ENCODE measurements around the gene GNMT.
"Not testable (repeated sequence)": the region's sequence is repeated elsewhere in the genome, so short reads cannot be mapped to it uniquely, and the experiment has no call there.

GNMT gene

DNA sequence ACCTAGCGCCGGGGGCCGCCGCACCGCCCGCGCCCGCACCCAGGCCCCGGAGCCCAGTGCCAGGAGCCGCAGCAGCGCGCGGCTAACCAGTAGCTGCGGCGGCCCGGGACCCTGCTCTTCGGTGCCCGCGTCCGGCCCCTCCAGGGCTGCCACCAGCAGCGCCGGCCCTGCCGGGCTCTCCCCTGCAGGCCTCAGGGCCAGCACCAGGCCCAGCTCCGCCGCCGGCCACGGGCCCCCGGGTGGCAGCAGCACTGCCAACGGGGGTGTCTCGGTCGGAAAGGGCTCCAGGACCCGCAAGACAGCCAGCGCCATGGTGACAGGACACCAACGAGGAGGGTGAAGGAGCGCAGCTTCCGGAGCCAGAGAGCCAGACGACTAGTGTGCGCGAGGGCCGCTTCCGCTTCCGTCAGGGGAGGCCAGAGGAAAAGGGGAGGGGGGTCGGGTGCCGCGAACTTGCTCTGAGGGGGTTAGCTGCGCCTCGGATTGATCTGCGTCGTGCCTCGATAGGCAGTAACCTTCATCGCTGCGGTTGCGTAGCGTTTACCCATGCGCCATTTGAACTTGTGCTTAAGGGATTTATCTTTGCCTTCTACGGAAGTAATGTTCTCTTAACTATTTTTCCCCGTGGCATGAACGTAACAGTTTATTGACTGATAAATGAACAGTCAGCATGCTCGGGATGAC is 18.4 kb downstream of the GNMT start, which contains the start of gene PEX6:
Gene PEX6 (minus strand): TSS at position 343 of the 684 bp plus-strand sequence. CDS start 31 bp downstream, at position 312.
- peak; percentile 86 for DNase-seq

GRCh38 chr6:42979523-42980177 is 19.1 kb downstream of the GNMT start:
- no peak for DNase-seq

DNA sequence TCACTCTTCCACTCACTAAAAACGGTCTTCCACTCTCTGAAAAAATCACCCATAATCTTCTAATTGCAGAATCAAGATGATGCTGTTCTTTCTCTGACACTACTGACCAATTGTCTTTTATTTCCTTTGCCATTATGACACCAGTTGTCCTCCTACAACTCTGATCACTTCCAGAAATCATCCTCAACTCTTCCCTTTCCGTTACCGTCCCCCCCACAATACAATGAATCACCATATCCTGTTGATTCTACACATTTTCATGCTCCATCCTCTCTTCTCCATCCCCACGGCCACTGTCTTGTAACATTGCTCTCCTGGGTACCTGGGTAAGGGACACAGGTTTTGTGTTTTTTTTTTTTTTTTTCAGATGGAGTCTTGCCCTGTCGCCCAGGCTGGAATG is 21.3 kb downstream of the GNMT start:
- DNase-seq, result no peak

GRCh38 chr6:42984001-42984923 is 23.7 kb downstream of the GNMT start, which contains the start of gene PPP2R5D:
Gene PPP2R5D (plus strand): TSS chr6:42984570. CDS start chr6:42984678, 108 bp downstream.
- peak; percentile 98 for DNase-seq

- no peak for DNase-seq
Measured at GRCh38 chr6:42984924-42985475, 24.4 kb downstream of the GNMT start.

DNA sequence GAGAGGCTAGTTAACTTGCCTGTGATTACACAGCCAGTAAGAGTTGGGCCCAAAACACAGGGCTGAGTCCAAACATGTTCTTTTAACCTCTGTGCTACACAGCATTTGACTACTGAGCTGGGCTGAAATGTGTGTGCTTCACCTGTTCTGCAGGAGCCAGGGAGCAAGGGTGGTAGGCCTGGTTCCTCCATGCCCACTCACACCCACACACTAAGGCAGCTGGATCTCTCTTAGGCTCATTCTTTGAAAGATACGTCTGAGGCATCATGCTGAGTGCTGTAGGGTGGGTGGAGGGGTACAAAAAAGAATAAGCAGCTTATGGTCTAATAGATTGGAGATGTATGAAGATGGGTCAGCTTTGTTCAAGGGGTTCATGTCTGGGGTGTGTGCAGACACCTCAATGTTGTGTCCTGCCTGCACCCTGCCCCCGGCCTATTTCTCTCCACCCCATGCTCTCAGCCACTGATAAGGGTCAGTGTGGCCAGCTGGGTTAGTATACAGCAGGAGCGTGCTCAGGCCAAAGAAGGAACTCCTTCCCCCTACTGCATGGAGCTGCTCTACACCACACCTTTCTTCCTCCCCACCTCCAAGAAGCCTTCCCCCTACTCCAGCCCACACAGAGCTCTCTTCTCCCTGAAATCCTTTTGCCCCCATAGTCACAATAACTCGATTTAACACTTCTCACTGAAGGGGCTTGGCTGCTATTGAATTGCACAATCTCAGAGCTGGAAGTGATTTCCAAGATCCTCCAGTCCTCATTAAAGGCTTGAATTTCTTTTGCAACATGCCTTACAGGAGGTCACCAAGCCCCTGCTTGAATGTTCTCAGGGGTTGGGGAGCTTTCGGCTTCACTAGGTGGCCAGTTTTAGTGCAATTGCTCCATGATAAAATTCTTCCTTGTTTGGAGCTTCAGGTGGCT is 27.2 kb downstream of the GNMT start:
- DNase-seq, result no peak

GRCh38 chr6:42988486-42989020 is 28.0 kb downstream of the GNMT start:
- no peak for DNase-seq

- no peak for DNase-seq
Measured at GRCh38 chr6:42989923-42990322, 29.4 kb downstream of the GNMT start.

- DNase-seq, result no peak
Measured at GRCh38 chr6:42993445-42993844, 32.9 kb downstream of the GNMT start.

DNA sequence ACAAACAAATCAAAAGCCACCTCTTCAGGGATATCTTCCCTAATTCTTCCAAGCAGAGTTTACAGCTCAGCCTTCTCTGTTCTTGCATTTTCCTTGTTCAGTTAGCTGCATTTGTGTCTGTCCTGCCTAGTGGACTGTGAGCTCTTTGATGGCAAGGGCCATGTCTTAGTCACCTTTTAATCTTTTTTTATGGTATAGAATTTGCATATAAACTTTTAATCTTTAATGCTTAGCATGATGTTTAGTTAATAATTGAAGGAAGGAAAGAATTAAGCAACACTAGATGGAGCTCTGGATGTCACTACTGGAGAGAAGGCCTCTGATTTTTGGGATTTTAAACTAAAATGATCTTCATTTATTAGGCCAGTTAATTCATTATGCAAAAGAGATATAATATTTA is 36.0 kb downstream of the GNMT start:
- DNase-seq, result no peak

DNA sequence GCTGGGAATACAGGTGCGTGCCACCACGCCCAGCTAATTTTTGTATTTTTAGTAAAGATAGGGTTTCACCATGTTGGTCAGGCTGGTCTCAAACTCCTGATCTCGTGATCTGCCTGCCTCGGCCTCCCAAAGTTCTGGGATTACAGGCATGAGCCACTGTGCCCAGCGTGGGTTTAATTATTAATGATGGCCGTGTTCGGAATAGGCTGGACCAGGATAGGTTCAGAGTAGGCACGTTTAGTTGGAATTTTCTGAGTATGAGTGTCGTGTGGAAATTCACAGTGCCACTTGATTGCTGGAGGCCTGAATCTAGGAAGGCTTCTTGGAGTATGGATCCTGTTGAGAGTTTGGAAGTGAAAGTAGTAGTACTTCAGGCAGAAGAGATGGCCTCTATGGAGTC is 37.7 kb downstream of the GNMT start:
- DNase-seq, result not testable (repeated sequence)

DNA sequence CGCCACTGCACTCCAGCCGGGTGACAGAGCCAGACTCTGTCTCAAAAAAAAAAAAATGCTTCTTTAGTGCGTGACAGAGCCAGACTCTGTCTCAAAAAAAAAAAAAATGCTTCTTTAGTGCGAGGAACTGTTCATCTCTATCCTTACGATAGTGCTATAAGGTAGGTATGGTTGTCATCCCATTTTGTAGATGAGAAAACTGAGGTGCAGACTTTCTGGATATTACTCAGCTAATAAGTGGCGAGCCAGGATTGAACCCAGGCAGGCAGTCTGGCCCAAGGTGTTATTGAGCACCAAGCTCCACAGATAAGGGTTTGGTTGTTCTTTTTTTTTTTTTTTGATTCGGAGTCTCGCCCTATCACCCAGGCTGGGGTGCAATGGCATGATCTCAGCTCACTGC is 41.3 kb downstream of the GNMT start:
- DNase-seq, result no peak

GRCh38 chr6:43005844-43006243 is 45.3 kb downstream of the GNMT start:
- DNase-seq, result no peak

DNA sequence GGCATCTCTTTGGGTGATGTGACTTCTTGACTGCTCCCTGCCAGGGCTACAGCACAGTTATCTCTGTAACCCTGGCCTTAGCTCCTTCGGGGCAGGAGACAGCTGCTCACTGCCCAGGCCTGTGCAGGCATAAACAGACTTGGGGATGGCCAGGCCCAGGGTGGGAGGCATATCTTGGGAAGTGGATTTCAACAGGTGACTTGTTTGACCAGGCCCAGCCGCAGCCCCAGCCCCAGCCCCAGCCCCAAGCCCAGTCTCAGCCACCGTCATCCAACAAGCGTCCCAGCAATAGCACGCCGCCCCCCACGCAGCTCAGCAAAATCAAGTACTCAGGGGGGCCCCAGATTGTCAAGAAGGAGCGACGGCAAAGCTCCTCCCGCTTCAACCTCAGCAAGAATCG is 45.7 kb downstream of the GNMT start:
- DNase-seq, result no peak

GRCh38 chr6:43007126-43007525 is 46.6 kb downstream of the GNMT start:
- no peak for DNase-seq

GRCh38 chr6:43009124-43009523 is 48.6 kb downstream of the GNMT start:
- DNase-seq, result no peak

- no peak for DNase-seq
Measured at GRCh38 chr6:43011207-43011606, 50.7 kb downstream of the GNMT start.

DNA sequence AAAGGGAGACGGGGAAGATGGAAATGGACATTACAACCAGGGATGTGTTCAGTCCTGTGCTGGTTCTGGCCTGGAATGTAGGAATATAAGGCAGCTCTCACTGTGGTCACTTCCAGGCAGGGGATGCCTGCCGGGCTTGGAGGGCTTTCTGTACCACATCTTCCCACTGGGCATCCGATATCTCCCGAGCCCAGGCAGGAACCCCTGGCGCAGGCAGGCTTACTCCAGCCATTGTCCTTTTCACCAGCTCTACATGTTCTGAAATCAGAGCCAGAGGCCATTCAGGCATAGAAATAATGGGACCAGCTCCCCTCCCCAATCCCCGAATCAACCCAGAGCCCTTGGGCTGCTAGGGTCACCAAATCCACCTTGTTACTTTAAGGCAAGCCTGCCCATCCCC is 51.8 kb downstream of the GNMT start:
- no peak for DNase-seq

- DNase-seq, result no peak
Measured at GRCh38 chr6:43013097-43013842, 52.7 kb downstream of the GNMT start.

All from NCI-H1436 (cell line).